Lung (tissue), 12 donors: Measurements from ENCODE around the gene DISP2. TPM values are rescaled to one million over a fixed set of nuclear protein-coding genes. Genes with fewer than 3 reads are reported as not detected.
A peak's percentile ranks its signal among the peaks of the same experiment; 100 is the strongest.

Source experiments
- ATAC-seq: fragments of 200-7000 bp; cut with Tn5 transposase; one replicate; pipeline ENCODE4 v1.9.1; 2020; ENCODE audit warnings: moderate number of reproducible peaks; ENCODE audit not compliant: insufficient read depth, low FRiP score
- DNase-seq, 3 donors: peaks; one replicate each; pipeline ENCODE4 v3.0.0-alpha.2; 2013 to 2017
- H3K27ac ChIP-seq, 2 donors: one replicate each; pipeline ENCODE4 v1.5.1; 2013; ENCODE audit warnings: mild to moderate bottlenecking in 2 of 2, moderate library complexity in 2 of 2, control low read depth in 1 of 2, inconsistent platforms in 1 of 2, low read depth in 1 of 2, low read length in 1 of 2
- H3K27me3 ChIP-seq, 3 donors: one replicate each; pipeline ENCODE4 v1.5.1; 2013; ENCODE audit warnings: low read length in 2 of 3; ENCODE audit not compliant: control insufficient read depth in 3 of 3, insufficient read depth in 3 of 3
- H3K36me3 ChIP-seq, 4 donors: one replicate each; pipeline ENCODE4 v1.5.1; 2013; ENCODE audit warnings: low read length in 4 of 4, mild to moderate bottlenecking in 1 of 4, moderate library complexity in 1 of 4; ENCODE audit not compliant: control insufficient read depth in 4 of 4, insufficient read depth in 4 of 4
- H3K4me1 ChIP-seq, 5 donors: one replicate each; pipeline ENCODE4 v1.5.1; 2013; ENCODE audit warnings: low read length in 5 of 5, mild to moderate bottlenecking in 2 of 5, moderate library complexity in 1 of 5; ENCODE audit not compliant: control insufficient read depth in 5 of 5, insufficient read depth in 5 of 5
- H3K4me3 ChIP-seq: one replicate; pipeline ENCODE4 v1.5.1; 2013; ENCODE audit warnings: mild to moderate bottlenecking, control low read depth, moderate library complexity
- H3K9ac ChIP-seq, 2 donors: one replicate each; pipeline ENCODE4 v1.5.1; 2013; ENCODE audit warnings: low read length in 2 of 2, control low read depth in 1 of 2; ENCODE audit not compliant: insufficient read depth in 1 of 2
- H3K9me3 ChIP-seq, 4 donors: one replicate each; pipeline ENCODE4 v1.5.1; 2013; ENCODE audit warnings: low read length in 3 of 4, mild to moderate bottlenecking in 1 of 4, moderate library complexity in 1 of 4; ENCODE audit not compliant: control insufficient read depth in 4 of 4, insufficient read depth in 3 of 4
- WGBS, 2 donors: extraction: QIAGEN DNeasy Blood & Tissue Kit; methylation state at CpG; one replicate each; pipeline ENCODE4 v1.1.7; 2013; 5-methylcytosine and 5-hydroxymethylcytosine counted together
- polyA plus RNA-seq, 2 donors: library from polyadenylated mRNA; stranded (reverse); fragments of 200-250 nt; gene quantifications; one replicate each; pipeline ENCODE4 v1.2.1, GENCODE V29; 2013
- total RNA-seq, 2 donors: library from RNA; depleted of rRNA in 1 of 2; stranded (reverse); fragments of >200 nt in 1 of 2; gene quantifications; one replicate each; pipeline ENCODE4 v1.2.1, GENCODE V29; 2014 to 2021
- TF ChIP-seq, protein P1 (sequence below): IDR thresholded peaks from 2 replicates; pipeline ENCODE4 v1.5.1; 2012; ENCODE audit warnings: mild to moderate bottlenecking; ENCODE audit errors: control extremely low read depth, extremely low read depth
- donor health status: control.
- donor health status: control.
- donor health status: Bipolar disorder and iron deficiency.
- donor health status: healthy.
- donor health status: DM: yes; HTN: yes; CAD: no.

Gene DISP2
- total and polyA plus RNA-seq, 4 donors: 0.06 to 2.5 (median 0.76) TPM

DNA sequence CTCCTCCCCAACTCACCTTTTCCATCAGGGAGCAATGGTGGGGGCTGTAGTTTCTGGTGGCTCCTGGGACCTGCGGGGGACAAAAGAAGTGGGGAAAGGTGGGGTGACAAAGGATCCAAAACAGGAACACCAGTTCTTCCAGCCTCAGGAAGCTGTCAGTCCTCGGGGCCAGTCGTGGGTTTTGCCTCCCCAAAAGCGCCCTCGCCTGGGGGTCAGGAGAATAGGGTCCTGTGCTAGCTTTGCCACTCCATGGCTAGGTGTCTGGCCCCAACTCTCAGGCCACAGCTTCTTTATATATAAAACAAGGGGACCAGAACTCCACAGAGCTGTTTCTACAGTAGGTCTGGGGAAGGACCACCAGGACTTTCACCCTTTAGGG, 21.3 kb upstream of the DISP2 start:
- Histone ChIP-seq H3K36me3 (peaks cover 0 to 18% (median 0%) of the 10 kb centered on the region in 4 donors), H3K9ac (no peak overlapping the region), H3K4me3 (no peak overlapping the region), H3K9me3 (no peaks in the 10 kb centered on the region), H3K27me3 (no peaks in the 10 kb centered on the region), H3K4me1 (peaks cover 5 to 69% (median 49%) of the 10 kb centered on the region in 5 donors), H3K27ac (peak overlapping the region in 1 of 2 donors; percentile 11)
- DNase-seq: no peak
- TF ChIP-seq, protein P1, sequence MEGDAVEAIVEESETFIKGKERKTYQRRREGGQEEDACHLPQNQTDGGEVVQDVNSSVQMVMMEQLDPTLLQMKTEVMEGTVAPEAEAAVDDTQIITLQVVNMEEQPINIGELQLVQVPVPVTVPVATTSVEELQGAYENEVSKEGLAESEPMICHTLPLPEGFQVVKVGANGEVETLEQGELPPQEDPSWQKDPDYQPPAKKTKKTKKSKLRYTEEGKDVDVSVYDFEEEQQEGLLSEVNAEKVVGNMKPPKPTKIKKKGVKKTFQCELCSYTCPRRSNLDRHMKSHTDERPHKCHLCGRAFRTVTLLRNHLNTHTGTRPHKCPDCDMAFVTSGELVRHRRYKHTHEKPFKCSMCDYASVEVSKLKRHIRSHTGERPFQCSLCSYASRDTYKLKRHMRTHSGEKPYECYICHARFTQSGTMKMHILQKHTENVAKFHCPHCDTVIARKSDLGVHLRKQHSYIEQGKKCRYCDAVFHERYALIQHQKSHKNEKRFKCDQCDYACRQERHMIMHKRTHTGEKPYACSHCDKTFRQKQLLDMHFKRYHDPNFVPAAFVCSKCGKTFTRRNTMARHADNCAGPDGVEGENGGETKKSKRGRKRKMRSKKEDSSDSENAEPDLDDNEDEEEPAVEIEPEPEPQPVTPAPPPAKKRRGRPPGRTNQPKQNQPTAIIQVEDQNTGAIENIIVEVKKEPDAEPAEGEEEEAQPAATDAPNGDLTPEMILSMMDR: no peak
- WGBS, 2 donors: 46 to 54% methylated on average over 5 of the region's 5 CpGs
- ATAC-seq: no peak

DNA sequence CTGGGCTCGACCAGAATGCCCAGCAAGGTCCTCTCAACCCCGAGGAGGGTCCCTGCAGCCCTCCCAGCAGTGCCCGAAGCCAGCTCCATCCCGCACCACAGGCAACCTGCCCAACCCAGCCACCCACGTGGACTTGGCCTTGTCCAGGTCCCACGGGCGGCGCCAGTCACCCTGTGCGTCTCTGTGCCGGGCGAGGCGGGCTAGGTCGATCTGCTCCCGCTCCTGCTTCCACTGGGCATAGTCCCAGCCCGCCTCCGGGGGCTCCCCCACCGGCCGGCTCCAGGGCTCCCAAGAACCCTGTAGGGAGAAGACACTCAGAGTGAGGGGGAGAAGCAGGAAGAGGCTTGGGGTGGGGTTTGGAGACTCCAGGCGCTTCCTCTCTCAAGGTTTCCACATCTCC, 20.4 kb upstream of the DISP2 start:
- peak overlapping the region in 1 of 2 donors; percentile 37 for H3K27ac ChIP-seq
- peaks cover 0 to 18% (median 0%) of the 10 kb centered on the region in 4 donors for H3K36me3 ChIP-seq
- ATAC-seq (no peak), DNase-seq (no peak)
- H3K4me1 ChIP-seq: peaks cover 5 to 69% (median 49%) of the 10 kb centered on the region in 5 donors
- 64 to 73% methylated on average over 19 of the region's 19 CpGs for WGBS, 2 donors
- H3K9ac ChIP-seq: no peak overlapping the region
- no peaks in the 10 kb centered on the region for H3K27me3 ChIP-seq
- TF ChIP-seq, protein P1: no peak
- no peak overlapping the region for H3K4me3 ChIP-seq
- no peaks in the 10 kb centered on the region for H3K9me3 ChIP-seq

DNA sequence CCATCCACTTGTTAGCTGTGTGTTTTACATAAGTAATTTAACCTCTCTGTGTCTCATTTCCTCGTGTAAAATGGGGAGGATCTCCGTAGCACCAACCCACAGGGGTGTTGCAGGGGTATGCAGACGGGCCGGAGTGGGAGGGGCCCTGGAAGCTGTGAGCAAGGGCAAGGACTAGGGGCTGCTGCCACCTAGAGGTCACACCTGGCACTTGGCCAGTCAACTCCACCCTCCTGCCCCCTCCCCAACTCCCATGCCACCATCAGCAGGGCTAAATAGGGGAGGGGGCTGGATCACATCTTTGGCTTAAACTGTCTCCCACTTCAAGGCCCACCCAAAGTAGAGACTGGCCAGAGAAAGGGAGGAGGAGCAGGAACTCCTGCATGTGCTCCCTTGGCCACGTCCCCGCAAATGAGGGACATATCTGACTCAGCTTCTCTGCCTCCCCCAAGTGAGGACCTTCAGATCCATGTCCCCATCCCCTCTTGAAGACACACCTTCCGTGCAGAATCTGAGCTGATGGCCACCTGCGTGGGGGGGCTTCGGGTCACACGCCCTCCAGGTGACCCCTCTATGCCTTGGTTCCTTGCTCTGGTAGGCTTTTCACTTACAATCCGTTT, 19.9 kb upstream of the DISP2 start:
- no peaks in the 10 kb centered on the region for H3K27me3 ChIP-seq
- TF ChIP-seq, protein P1: peak; percentile 68
- no peaks in the 10 kb centered on the region for H3K9me3 ChIP-seq
- H3K4me3 ChIP-seq: no peak overlapping the region
- peak overlapping the region; percentile 81 for H3K27ac ChIP-seq
- peaks cover 0 to 18% (median 0%) of the 10 kb centered on the region in 4 donors for H3K36me3 ChIP-seq
- ATAC-seq (peak; percentile 41), DNase-seq (peak; percentile 64 to 77 (median 75))
- 44 to 49% methylated on average over 11 of the region's 11 CpGs for WGBS, 2 donors
- no peak overlapping the region for H3K9ac ChIP-seq
- peaks cover 5 to 75% (median 53%) of the 10 kb centered on the region in 5 donors for H3K4me1 ChIP-seq
